Measurements from ENCODE around the gene CRCP.

DNA sequence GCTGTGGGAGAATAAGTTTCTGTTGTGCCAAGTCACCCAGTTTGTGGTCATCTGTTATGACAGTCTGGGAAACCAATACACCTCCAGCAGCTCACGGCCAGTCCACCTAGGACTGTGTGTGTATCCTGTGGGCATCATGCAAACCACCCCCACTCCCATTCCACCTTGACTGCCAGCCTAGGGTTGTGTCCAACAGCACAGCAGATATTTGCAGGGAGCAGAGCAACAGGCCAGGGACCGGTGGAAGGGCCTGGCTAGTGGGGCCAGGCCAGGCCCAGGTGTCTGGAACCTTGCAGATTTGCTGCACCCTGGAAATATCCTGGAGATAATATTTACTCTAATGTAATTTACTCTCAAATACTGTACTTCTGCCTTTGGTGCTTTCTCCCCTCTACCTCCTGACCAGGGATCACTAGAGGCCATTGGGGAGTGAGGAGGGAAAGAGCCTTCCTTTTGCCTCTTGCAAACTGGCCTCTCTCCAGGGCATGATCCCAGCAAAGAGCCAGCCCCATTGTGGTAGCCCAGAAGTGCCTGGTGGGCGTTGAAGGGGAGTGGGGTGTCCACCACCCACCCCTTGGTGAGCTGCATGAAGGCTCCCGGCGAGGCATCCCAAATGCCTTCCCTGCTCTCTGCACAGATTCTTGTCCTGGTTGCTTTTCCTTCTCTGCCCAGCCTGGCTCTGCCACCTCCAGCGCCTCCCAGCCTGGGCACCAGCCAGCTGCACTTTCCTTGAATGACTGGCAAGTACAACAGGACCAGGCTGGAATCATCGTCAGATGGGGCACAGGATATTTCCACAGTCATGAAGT lies 75.3 kb downstream of the CRCP start:
- TF ChIP-seq POLR2A (IDR thresholded peaks at IDR 0.05) (no peak), POLR2AphosphoS5 (IDR thresholded peaks at IDR 0.05) (no peak)

Measured in upper lobe of left lung (tissue), 4 donors.